ENCODE measurements around the gene PAK5. TPM values are rescaled to one million over a fixed set of nuclear protein-coding genes. Genes with fewer than 3 reads are reported as not detected.

Gene PAK5
- total RNA-seq: not detected

GRCh38 chr20:9838378-9839295, at the start of gene PAK5:
TSS of gene PAK5 (minus strand) at chr20:9839076. CDS start at chr20:9644328, 194,748 bp downstream.
- in situ Hi-C loops (cut with MboI; ENCODE audit: low pct_ligation_motif_present in 1 of 4, low pct_unique_long_range_greater_than_20kb in 1 of 4, low sequenced_read_pairs in 3 of 4): no loop called here
- DNase-seq: no peak
- TF ChIP-seq POLR2AphosphoS5 (IDR thresholded peaks at IDR 0.05) (no peak), POLR2A (IDR thresholded peaks at IDR 0.05) (no peak), EP300 (IDR thresholded peaks at IDR 0.05; ENCODE audit: low read depth) (no peak), CTCF (IDR thresholded peaks at IDR 0.05) (no peak)
- Histone ChIP-seq H3K27me3 (peaks cover 47% of the 10 kb centered on the region), H3K4me3 (peak within 1 kb of the TSS in 2 of 4 donors; percentile 6 to 28), H3K4me1 (peaks cover 0 to 7% (median 4%) of the 10 kb centered on the region in 4 donors), H3K27ac (no peak within 1 kb of the TSS), H3K9me3 (no peaks in the 10 kb centered on the region), H3K36me3 (no peaks in the 10 kb centered on the region)
- WGBS, 2 donors (ENCODE audit: low coverage in 1 of 2): 5% methylated on average over 42 of the region's 57 CpGs; no CpG with 5 or more reads in 1 of the 2 donors
- intact Hi-C loops (cut with DNase I; ENCODE audit: low total_unique reads): no loop called here

DNA sequence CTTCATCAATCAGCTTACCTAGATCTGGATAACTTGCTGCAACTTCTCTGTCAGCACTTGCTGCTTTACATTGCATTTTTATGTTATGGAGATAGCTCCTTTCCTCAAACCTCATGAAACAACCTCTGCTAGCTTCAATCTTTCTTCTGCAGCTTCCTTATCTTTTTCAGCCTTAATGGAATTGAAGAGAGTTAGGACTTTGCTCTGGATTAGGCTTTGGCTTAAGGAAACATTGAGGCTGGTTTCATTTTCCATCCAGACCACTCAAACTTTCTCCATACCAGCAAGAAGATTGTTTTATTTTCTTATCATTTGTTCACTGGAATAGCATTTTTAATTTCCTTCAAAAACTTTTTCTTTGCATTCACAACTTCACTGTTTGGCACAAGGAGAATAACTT, 48.8 kb upstream of the PAK5 start:
- no peak for DNase-seq
- in situ Hi-C loops (cut with MboI; ENCODE audit: low pct_ligation_motif_present in 1 of 4, low pct_unique_long_range_greater_than_20kb in 1 of 4, low sequenced_read_pairs in 3 of 4): no loop called here
- TF ChIP-seq EP300 (IDR thresholded peaks at IDR 0.05; ENCODE audit: low read depth): no peak
- no peak for TF ChIP-seq POLR2AphosphoS5 (IDR thresholded peaks at IDR 0.05)
- no peak for TF ChIP-seq POLR2A (IDR thresholded peaks at IDR 0.05)
- no peak for TF ChIP-seq CTCF (IDR thresholded peaks at IDR 0.05)
- no peaks in the 10 kb centered on the region for H3K9me3 ChIP-seq
- intact Hi-C loops (cut with DNase I; ENCODE audit: low total_unique reads): no loop called here
- no peaks in the 10 kb centered on the region for H3K4me1 ChIP-seq
- no peak overlapping the region for H3K4me3 ChIP-seq
- H3K27ac ChIP-seq: no peak overlapping the region
- H3K27me3 ChIP-seq: no peaks in the 10 kb centered on the region
- H3K36me3 ChIP-seq: no peaks in the 10 kb centered on the region

GRCh38 chr20:9886227-9886626, 47.4 kb upstream of the PAK5 start:
- Histone ChIP-seq H3K36me3 (no peaks in the 10 kb centered on the region), H3K9me3 (no peaks in the 10 kb centered on the region), H3K27ac (no peak overlapping the region), H3K27me3 (no peaks in the 10 kb centered on the region), H3K4me3 (no peak overlapping the region), H3K4me1 (no peaks in the 10 kb centered on the region)
- TF ChIP-seq POLR2AphosphoS5 (IDR thresholded peaks at IDR 0.05) (no peak), POLR2A (IDR thresholded peaks at IDR 0.05) (no peak), EP300 (IDR thresholded peaks at IDR 0.05; ENCODE audit: low read depth) (no peak), CTCF (IDR thresholded peaks at IDR 0.05) (no peak)
- in situ Hi-C loops (cut with MboI; ENCODE audit: low pct_ligation_motif_present in 1 of 4, low pct_unique_long_range_greater_than_20kb in 1 of 4, low sequenced_read_pairs in 3 of 4) (no loop called here), intact Hi-C loops (cut with DNase I; ENCODE audit: low total_unique reads) (no loop called here)
- no peak for DNase-seq
- WGBS, 2 donors (ENCODE audit: low coverage in 1 of 2): 32 to 50% methylated on average over 1 of the region's 1 CpG

GRCh38 chr20:9884666-9885065, 45.8 kb upstream of the PAK5 start:
- in situ Hi-C loops (cut with MboI; ENCODE audit: low pct_ligation_motif_present in 1 of 4, low pct_unique_long_range_greater_than_20kb in 1 of 4, low sequenced_read_pairs in 3 of 4) (no loop called here), intact Hi-C loops (cut with DNase I; ENCODE audit: low total_unique reads) (no loop called here)
- no peaks in the 10 kb centered on the region for H3K27me3 ChIP-seq
- H3K9me3 ChIP-seq: no peaks in the 10 kb centered on the region
- H3K4me3 ChIP-seq: no peak overlapping the region
- no peak for DNase-seq
- WGBS, 2 donors (ENCODE audit: low coverage in 1 of 2): 41% methylated on average over 2 of the region's 2 CpGs; no CpG with 5 or more reads in 1 of the 2 donors
- TF ChIP-seq POLR2A (IDR thresholded peaks at IDR 0.05) (no peak), CTCF (IDR thresholded peaks at IDR 0.05) (no peak), EP300 (IDR thresholded peaks at IDR 0.05; ENCODE audit: low read depth) (no peak), POLR2AphosphoS5 (IDR thresholded peaks at IDR 0.05) (no peak)
- no peak overlapping the region for H3K27ac ChIP-seq
- no peaks in the 10 kb centered on the region for H3K36me3 ChIP-seq
- H3K4me1 ChIP-seq: no peaks in the 10 kb centered on the region
